Erythroblast (primary cell): ENCODE results near the gene PITX1.

ENCODE experiments used
- GATA1 ChIP-seq: IDR thresholded peaks from 2 replicates; pipeline ENCODE4 v1.6.1; 2011; ENCODE audit warnings: low read depth, mild to moderate bottlenecking, control low read depth, low read length, moderate library complexity
- POLR2A ChIP-seq: IDR thresholded peaks from 2 replicates; pipeline ENCODE4 v1.6.1; 2011; ENCODE audit warnings: mild to moderate bottlenecking, low read length

DNA sequence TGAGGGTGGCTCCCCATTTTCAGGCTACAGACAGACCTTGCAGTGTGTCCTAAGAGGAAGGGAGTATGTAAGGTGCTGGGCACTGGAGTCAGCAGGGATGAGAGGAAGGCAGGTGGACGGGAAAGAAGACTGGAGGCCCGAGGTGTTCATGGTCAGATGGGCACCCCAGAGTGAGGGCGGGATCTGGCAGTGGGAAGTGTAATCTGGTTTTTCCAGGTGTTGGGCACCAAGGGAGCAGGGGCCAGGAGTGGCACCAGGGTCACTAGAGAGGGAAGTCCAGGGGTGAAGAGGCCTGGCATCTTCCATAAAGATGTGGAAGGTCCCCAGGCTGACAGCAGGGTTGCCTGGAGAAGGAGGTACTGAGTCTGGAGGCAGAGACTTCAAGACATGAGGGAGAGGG is 29.7 kb downstream of the PITX1 start:
- TF ChIP-seq GATA1 (no peak), POLR2A (no peak)
